Activated T-cell treated with anti-CD3 and anti-CD28 coated beads for 1 hour (primary cell): ENCODE results near the gene MTUS2.

Source experiments
- DNase-seq: peaks from one replicate; pipeline ENCODE4 v3.0.0-alpha.2; 2020; ENCODE audit warnings: low read depth

The MTUS2 gene

GRCh38 chr13:29108068-29108786, 288.1 kb downstream of the MTUS2 start:
- no peak for DNase-seq

GRCh38 chr13:29109987-29110386, 289.8 kb downstream of the MTUS2 start:
- DNase-seq: no peak

- no peak for DNase-seq
Measured at GRCh38 chr13:29111446-29111845, 291.3 kb downstream of the MTUS2 start.

DNA sequence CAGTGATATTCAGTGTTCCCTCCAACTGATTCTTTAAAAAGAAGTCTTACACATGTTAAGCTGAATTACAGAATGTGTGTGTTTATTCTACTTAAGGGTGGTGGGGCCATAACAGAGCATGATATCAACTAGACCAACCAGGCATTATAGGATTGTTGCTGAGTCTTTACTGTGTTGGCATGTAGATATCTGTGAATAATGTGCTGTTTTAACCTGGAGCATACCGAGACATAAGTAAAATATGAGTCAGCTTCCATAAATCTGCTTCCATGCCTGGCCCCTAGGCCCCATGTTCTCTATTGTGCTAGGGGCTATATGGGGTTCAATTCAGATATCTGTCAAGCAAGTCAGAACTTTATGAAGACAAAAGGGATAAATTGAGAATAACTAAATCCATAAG, 295.7 kb downstream of the MTUS2 start:
- no peak for DNase-seq

DNA sequence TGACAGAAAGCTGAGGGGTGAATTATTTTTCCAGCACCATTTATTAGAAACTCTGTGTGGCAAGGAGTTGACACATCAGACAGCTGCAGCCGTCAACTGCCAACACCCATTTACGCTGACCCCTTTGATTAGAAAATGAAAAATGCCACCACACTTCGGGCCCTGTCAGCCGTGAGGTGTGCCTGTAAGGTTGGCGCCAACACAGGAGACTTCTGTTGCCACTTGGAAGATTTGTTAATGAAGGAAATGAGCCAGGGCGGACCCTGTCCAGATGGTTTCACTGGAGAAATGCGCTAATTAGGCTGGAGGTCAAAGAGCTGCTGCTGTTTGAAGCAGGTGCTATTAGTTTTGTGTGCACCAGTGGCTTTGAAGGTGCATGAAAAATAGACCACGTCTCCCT, 297.5 kb downstream of the MTUS2 start:
- no peak for DNase-seq

- DNase-seq: no peak
Measured at GRCh38 chr13:29118471-29118870, 298.3 kb downstream of the MTUS2 start.

GRCh38 chr13:29125191-29125933, 305.2 kb downstream of the MTUS2 start:
- no peak for DNase-seq

DNA sequence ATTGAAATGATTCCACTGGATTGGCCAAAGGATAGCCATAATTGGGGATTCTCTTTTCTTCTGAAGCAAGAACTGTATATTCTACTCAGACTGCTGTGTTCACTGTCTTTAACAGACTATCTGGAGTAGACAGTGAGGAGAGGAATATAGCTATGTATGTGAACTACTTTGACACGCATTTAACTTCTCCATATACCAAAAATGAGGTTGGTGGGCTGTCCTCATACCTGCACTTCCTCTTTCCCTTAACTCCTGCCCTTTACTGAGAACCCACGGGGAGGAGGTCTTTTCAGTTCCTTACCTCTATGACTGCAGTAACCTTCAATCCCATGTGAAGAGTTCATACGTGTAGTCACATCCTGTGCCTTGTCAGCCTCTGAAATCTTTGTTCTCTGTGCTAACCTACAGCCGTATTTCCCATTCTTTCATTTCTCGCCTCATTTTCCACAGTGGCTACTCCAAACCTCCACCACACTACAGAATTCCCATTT, 305.8 kb downstream of the MTUS2 start:
- DNase-seq: no peak

GRCh38 chr13:29129616-29130015, 309.5 kb downstream of the MTUS2 start:
- DNase-seq: no peak

DNA sequence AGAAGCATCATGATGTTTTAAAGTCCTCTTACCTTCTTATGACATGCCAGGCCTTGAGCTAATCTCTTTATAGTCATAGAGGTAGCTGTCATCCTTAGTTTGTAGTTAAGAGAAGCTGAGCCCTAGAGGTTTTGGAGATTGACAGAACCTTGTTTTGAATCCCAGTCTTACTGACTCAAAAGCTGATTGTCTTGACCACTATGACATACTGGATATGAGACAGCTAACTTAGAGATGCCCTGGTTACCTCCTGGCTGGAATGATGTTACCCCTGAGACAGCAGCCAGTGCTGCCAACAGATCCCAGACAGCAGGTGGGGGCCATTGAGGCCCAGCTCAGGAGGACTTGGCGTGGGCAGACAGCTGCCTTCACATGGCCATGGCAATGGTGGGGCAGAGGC, 311.0 kb downstream of the MTUS2 start:
- DNase-seq: no peak

- DNase-seq: no peak
Measured at GRCh38 chr13:29131881-29132668, 311.9 kb downstream of the MTUS2 start.

DNA sequence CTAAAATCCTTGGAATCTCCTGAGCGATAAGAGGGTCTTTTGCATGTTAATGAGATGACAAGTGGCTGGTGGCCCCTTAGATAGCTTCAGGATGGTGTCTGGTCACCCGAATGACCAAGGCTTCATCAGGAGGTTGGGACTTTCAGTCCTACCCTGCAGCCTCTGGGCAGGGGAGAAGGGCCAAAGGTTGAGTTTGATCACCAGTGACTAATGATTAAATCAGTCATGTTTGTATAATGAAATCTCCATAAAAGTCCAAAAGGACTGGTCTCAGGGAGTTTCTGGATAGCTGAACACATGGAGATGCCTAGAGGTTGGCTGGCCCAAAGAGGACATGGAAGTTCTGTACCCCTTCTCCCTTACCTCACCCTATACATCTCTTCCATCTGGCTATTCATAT, 316.2 kb downstream of the MTUS2 start:
- DNase-seq: no peak

DNA sequence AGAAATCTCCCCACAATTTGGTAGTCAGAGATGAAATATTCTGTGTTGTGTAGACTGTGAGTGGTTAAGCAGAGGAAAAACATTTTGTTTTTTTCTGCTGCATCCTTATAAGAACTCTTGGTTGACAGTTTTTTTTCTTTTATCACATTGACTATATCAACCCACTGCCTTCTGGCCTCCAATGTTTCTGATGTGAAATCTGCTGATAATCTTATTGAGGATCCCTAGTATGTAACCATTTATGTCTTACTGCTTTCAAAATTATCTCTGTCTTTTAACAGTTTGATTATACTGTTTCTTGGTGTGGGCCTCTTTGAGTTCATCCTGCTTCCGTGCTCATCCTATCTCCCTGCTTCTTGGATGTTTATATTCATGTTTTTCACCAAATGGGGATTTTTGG, 316.9 kb downstream of the MTUS2 start:
- DNase-seq: no peak

DNA sequence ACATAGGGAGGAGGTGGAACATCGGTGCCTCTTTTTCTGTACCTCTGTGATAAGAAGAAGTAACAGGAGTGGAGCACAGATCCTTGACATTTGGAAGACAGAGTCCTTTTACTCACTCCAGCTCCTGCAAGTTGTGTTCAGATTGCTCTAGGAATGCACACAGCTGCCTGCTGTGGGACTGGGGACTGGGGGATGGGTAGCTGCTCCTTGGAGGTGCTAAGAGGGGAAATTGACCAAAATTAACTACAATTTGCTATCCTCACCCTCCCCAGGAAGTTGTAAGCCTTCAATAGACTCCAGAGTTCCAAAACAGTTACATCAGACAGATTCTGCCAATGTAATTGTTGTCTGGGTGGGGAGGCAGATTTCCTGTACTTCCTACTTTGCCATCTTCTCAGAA, 317.9 kb downstream of the MTUS2 start:
- no peak for DNase-seq

- DNase-seq: no peak
Measured at GRCh38 chr13:29140277-29140676, 320.1 kb downstream of the MTUS2 start.

DNA sequence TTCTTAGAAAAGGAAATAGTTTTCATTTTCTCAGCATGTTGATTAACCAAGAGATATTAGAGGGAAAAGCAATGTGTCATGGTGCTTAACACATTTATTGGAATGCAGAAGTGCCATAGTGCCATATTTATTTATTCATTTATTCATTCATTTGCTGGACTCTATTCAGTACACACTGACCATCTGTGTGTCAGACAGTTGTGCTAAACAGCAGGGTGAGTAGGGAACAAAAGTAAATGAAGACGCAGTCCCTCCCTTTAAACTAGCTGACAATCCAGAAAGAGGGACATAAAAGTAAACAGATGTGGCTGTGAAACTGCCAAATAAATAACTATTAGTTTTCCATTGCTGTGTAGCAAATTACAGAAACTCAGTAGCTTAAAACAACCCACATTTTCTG, 323.7 kb downstream of the MTUS2 start:
- no peak for DNase-seq

DNA sequence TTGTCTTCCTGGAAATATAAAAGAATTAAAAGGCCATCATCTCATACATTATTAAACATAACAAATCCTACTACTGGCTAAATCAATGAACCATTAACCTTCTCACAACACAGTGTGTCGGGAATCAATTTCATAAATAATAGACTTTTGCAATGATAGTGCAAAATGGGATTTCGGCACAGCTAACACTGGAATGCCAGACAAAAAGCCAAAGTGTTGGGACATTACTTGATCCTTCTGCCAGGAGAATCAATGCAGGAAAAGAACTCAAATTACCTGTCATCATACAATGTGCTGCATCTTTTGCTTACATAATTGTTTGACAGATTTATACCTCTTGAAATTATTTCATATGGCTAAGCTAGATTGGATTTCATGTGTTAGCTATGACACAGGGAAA, 334.3 kb downstream of the MTUS2 start:
- DNase-seq: no peak

- no peak for DNase-seq
Measured at GRCh38 chr13:29156136-29156535, 336.0 kb downstream of the MTUS2 start.

GRCh38 chr13:29159871-29160270, 339.7 kb downstream of the MTUS2 start:
- no peak for DNase-seq

DNA sequence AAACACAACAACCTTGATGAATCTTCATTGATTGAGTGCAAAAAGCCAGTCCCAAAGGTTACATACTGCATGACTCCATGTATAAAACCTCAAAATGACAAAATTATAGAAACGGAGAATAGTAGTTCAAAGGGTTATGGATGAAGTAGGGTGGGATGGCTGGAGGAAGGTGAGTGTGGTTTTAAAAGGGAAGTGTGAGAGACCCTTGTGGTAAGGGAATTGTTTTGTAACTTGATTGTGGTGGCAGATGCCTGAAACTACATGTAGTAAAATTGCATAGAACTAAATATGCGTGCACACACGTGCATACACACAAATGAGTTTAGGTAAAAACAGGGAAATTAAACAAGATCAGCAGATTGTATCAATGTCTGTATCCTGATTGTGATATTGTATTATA, 340.7 kb downstream of the MTUS2 start:
- no peak for DNase-seq

DNA sequence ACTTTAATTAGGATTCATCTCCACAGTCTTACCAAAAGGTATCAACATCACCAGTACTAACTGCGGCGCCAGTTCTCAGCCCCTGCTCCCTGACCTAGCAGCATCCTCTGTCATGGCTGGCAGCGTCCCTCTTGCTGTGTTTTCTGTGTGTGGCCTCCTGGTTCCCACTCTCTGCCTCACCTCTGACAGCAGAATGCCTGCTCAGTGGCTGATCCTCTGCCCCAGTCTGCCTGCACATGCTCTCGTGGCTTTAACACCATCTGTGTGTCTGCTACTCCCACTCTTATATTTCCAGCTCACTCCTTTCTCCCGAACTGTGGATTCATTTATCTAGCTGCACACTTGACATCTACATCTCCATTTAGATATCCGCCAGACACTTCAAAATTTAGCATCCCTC, 341.5 kb downstream of the MTUS2 start:
- no peak for DNase-seq

- no peak for DNase-seq
Measured at GRCh38 chr13:29162638-29163235, 342.6 kb downstream of the MTUS2 start.
